ENCODE results near the gene RALGAPA1. TPM values are rescaled to one million over a fixed set of nuclear protein-coding genes. Genes with fewer than 3 reads are reported as not detected.
A peak's percentile ranks its signal among the peaks of the same experiment; 100 is the strongest.
"Not testable (repeated sequence)": the region's sequence is repeated elsewhere in the genome, so short reads cannot be mapped to it uniquely, and the experiment has no call there.

RALGAPA1 gene
- total and polyA plus RNA-seq, 2 of the 13 experiments (the other 11 are each of a cell fraction or from before 2014, with no cell fraction given), result 65.0 to 89.2 TPM

DNA sequence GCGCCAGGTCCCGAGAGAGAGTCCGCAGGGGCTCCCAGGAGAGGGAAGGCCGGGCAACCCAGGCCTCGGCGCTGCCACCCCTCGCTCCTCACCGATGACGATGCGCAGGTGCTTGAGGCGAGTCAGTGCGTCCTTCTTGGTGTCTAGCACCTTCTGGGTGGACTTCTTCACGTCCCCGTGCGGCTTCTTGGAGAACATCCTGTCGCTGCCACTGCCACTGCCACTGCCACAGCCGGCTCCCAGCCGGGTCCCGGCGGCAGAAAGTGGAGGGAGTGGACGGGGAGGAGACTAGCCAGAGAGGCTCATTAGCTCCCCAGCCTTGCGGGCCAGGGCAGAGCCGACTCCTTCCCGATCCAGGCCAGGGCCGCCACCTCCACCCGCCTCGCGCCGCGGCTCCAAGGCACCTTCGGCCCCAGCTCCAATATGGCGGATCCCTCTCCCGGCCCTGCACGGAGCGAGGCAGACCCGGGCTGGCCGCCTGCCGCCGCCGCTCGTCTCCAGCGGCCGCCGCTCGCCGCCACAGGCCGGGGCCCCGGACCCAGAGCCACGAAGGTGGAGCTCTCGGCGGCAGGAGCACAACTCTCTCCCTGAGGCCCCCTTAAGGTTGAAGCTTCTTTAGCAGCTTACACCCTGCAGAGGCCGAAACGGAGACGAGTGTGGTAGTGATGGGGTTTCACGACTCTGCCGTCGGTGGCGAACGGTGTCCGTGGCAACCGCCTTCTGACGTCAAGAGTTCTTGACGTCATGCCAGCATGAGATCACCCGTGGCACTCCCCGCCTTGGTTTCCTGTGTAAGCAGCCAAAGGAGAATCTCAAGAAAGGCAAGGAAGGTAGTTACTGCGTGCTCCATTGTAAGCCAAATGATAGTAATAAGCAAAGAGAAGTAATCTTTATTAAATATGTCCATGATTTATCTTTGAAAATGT, at the start of gene RALGAPA1 (continued):
- TF ChIP-seq, protein P1, sequence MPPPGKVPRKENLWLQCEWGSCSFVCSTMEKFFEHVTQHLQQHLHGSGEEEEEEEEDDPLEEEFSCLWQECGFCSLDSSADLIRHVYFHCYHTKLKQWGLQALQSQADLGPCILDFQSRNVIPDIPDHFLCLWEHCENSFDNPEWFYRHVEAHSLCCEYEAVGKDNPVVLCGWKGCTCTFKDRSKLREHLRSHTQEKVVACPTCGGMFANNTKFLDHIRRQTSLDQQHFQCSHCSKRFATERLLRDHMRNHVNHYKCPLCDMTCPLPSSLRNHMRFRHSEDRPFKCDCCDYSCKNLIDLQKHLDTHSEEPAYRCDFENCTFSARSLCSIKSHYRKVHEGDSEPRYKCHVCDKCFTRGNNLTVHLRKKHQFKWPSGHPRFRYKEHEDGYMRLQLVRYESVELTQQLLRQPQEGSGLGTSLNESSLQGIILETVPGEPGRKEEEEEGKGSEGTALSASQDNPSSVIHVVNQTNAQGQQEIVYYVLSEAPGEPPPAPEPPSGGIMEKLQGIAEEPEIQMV (CRISPR knock-in tag; IDR thresholded peaks at IDR 0.05; ENCODE audit: low read depth), result peak; percentile 96
- TF ChIP-seq U2AF1 (optimal IDR thresholded peaks at IDR 0.05; ENCODE audit: low read depth, low read length) (peak; percentile 78), HOXA9 (CRISPR knock-in tag; IDR thresholded peaks at IDR 0.05; ENCODE audit: borderline replicate concordance) (peak; percentile 74; the same call in 1 of the 2 replicates), MXI1 (IDR thresholded peaks at IDR 0.05; ENCODE audit: borderline replicate concordance, low read depth, low read length) (peak; percentile 89; the same call in 2 of the 3 replicates), ARNT2 (CRISPR knock-in tag; IDR thresholded peaks at IDR 0.05; ENCODE audit: low read depth) (peak; percentile 97), TSC22D2 (CRISPR knock-in tag; IDR thresholded peaks at IDR 0.05; ENCODE audit: borderline replicate concordance) (peak; percentile 89; the same call in 1 of the 2 replicates), AKAP8 (CRISPR knock-in tag; IDR thresholded peaks at IDR 0.05) (peak; percentile 88; the same call in 1 of the 2 replicates), THYN1 (CRISPR knock-in tag; IDR thresholded peaks at IDR 0.05; ENCODE audit: borderline replicate concordance, low read depth) (peak; percentile 80; the same call in 1 of the 2 replicates), FOXC1 (CRISPR knock-in tag; IDR thresholded peaks at IDR 0.05; ENCODE audit: borderline replicate concordance) (peak; percentile 99), MIER3 (CRISPR knock-in tag; IDR thresholded peaks at IDR 0.05; ENCODE audit: borderline replicate concordance) (peak; percentile 87)
- TF ChIP-seq, protein P2, sequence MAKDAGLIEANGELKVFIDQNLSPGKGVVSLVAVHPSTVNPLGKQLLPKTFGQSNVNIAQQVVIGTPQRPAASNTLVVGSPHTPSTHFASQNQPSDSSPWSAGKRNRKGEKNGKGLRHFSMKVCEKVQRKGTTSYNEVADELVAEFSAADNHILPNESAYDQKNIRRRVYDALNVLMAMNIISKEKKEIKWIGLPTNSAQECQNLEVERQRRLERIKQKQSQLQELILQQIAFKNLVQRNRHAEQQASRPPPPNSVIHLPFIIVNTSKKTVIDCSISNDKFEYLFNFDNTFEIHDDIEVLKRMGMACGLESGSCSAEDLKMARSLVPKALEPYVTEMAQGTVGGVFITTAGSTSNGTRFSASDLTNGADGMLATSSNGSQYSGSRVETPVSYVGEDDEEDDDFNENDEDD (CRISPR knock-in tag; IDR thresholded peaks at IDR 0.05; ENCODE audit: borderline replicate concordance), result peak; percentile 47; the same call in 1 of the 2 replicates
- TF ChIP-seq, protein P3, sequence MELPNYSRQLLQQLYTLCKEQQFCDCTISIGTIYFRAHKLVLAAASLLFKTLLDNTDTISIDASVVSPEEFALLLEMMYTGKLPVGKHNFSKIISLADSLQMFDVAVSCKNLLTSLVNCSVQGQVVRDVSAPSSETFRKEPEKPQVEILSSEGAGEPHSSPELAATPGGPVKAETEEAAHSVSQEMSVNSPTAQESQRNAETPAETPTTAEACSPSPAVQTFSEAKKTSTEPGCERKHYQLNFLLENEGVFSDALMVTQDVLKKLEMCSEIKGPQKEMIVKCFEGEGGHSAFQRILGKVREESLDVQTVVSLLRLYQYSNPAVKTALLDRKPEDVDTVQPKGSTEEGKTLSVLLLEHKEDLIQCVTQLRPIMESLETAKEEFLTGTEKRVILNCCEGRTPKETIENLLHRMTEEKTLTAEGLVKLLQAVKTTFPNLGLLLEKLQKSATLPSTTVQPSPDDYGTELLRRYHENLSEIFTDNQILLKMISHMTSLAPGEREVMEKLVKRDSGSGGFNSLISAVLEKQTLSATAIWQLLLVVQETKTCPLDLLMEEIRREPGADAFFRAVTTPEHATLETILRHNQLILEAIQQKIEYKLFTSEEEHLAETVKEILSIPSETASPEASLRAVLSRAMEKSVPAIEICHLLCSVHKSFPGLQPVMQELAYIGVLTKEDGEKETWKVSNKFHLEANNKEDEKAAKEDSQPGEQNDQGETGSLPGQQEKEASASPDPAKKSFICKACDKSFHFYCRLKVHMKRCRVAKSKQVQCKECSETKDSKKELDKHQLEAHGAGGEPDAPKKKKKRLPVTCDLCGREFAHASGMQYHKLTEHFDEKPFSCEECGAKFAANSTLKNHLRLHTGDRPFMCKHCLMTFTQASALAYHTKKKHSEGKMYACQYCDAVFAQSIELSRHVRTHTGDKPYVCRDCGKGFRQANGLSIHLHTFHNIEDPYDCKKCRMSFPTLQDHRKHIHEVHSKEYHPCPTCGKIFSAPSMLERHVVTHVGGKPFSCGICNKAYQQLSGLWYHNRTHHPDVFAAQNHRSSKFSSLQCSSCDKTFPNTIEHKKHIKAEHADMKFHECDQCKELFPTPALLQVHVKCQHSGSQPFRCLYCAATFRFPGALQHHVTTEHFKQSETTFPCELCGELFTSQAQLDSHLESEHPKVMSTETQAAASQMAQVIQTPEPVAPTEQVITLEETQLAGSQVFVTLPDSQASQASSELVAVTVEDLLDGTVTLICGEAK (IDR thresholded peaks at IDR 0.05), result not testable (repeated sequence)
- TF ChIP-seq, protein P3 (CRISPR knock-in tag; IDR thresholded peaks at IDR 0.05), result peak; percentile 91
- TF ChIP-seq, protein P4, sequence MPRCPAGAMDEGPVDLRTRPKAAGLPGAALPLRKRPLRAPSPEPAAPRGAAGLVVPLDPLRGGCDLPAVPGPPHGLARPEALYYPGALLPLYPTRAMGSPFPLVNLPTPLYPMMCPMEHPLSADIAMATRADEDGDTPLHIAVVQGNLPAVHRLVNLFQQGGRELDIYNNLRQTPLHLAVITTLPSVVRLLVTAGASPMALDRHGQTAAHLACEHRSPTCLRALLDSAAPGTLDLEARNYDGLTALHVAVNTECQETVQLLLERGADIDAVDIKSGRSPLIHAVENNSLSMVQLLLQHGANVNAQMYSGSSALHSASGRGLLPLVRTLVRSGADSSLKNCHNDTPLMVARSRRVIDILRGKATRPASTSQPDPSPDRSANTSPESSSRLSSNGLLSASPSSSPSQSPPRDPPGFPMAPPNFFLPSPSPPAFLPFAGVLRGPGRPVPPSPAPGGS (CRISPR knock-in tag; IDR thresholded peaks at IDR 0.05), result peak; percentile 95
